Suprapubic skin (tissue), 4 donors: ENCODE measurements around the gene ZBTB46.

Experiments
- CTCF ChIP-seq, 2 donors: fragments of 200-600 bp in 1 of 2; fragments of 450-650 bp in 1 of 2; sonication (generic) in 1 of 2; IDR thresholded peaks; one replicate each; pipeline ENCODE4 v1.5.1; 2016 to 2019; ENCODE audit warnings: antibody characterized with exemption in 2 of 2, mild to moderate bottlenecking in 1 of 2, moderate library complexity in 1 of 2
- POLR2A ChIP-seq, 2 donors: fragments of 450-650 bp; IDR thresholded peaks; one replicate each; pipeline ENCODE4 v1.6.1; 2017; ENCODE audit warnings: antibody characterized with exemption in 2 of 2, mild to moderate bottlenecking in 2 of 2, moderate library complexity in 2 of 2
- POLR2AphosphoS5 ChIP-seq, 3 donors: sonication (generic); formaldehyde crosslinking; IDR thresholded peaks; one replicate each; pipeline ENCODE4 v1.6.1; 2017; ENCODE audit warnings: antibody characterized with exemption in 3 of 3

GRCh38 chr20:63712191-63712590 is 118.9 kb downstream of the ZBTB46 start:
- TF ChIP-seq CTCF (IDR thresholded peaks at IDR 0.05) (no peak), POLR2AphosphoS5 (IDR thresholded peaks at IDR 0.05) (no peak), POLR2A (IDR thresholded peaks at IDR 0.05) (no peak)
